Calu3 (cell line): ENCODE results near the gene H6PD. TPM values are rescaled to one million over a fixed set of nuclear protein-coding genes. Genes with fewer than 3 reads are reported as not detected.

Experiments
- BruUV-seq: library from RNA; stranded (reverse); fragments of 400-500 nt; replicated peaks from 2 replicates; lab custom pipeline; 2021; lab: Mats Ljungman, UMichigan
- CTCF ChIA-PET: fragments of 300-600 bp; sonication (Branson Sonifier 250); formaldehyde crosslinking; loops from one replicate; lab custom pipeline; 2022; ENCODE audit warnings: antibody characterized with exemption; lab: Charles Lee
- DNase-seq: peaks from one replicate; pipeline ENCODE4 v3.0.0; 2022
- H3K27ac Mint-ChIP-seq: one replicate; pipeline ENCODE4 v1.8.0; 2022; ENCODE audit warnings: mixed read lengths; ENCODE audit not compliant: unreplicated experiment
- H3K27me3 Mint-ChIP-seq: one replicate; pipeline ENCODE4 v1.8.0; 2022; ENCODE audit warnings: mixed read lengths; ENCODE audit not compliant: unreplicated experiment
- H3K36me3 Mint-ChIP-seq: one replicate; pipeline ENCODE4 v1.8.0; 2022; ENCODE audit warnings: mild to moderate bottlenecking, moderate library complexity, mixed read lengths; ENCODE audit not compliant: insufficient read depth, unreplicated experiment
- H3K4me1 Mint-ChIP-seq: one replicate; pipeline ENCODE4 v1.8.0; 2022; ENCODE audit warnings: mild to moderate bottlenecking, low read depth, mixed read lengths; ENCODE audit not compliant: unreplicated experiment
- H3K4me3 Mint-ChIP-seq: one replicate; pipeline ENCODE4 v1.8.0; 2022; ENCODE audit warnings: mild to moderate bottlenecking, low read depth, moderate library complexity, mixed read lengths; ENCODE audit not compliant: unreplicated experiment
- H3K9me3 Mint-ChIP-seq: one replicate; pipeline ENCODE4 v1.8.0; 2022; ENCODE audit warnings: low read depth, mixed read lengths; ENCODE audit not compliant: unreplicated experiment
- intact Hi-C: fragments of 100-400 bp; cut with micrococcal nuclease; formaldehyde crosslinking; loops from one replicate; pipeline ENCODE4 v1.10.0; 2022; ENCODE audit not compliant: unreplicated experiment
- total RNA-seq: library from RNA; stranded (reverse); gene quantifications from 2 replicates; pipeline ENCODE4 v1.2.3, GENCODE V29; 2022
- TF ChIP-seq, protein P1 (sequence below): fragments of 200-600 bp; IDR thresholded peaks from one replicate; pipeline ENCODE4 v1.8.0; 2022; ENCODE audit warnings: antibody characterized with exemption; ENCODE audit not compliant: unreplicated experiment

H6PD gene
- total RNA-seq, 1 experiment from 2014 or later = 18.0 TPM

DNA sequence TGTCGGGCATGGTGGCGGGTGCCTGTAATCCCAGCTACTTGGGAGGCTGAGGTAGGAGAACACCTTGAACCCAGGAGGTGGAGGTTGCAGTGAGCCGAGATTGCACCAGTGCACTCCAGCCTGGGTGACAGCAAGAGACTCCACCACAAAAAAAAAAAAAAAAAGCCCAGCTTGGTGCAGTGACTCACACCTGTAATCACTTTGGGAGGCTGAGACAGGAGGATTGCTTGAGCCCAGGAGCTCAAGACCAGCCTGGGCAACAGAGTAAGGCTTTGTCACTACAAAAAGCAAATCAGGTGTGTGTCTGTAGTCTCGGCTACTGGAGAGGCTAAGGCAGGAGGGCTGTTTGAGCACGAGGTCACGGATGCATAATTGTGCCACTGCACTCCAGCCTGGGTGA lies 5.0 kb upstream of the H6PD start:
- DNase-seq = no peak
- Mint-ChIP-seq H3K4me3 (no peak overlapping the region), H3K4me1 (peaks cover 14% of the 10 kb centered on the region), H3K27ac (no peak overlapping the region), H3K36me3 (peaks cover 6% of the 10 kb centered on the region), H3K9me3 (no peaks in the 10 kb centered on the region), H3K27me3 (peaks cover 12% of the 10 kb centered on the region)
- intact Hi-C loops = no loop called here
- no TSS peak for BruUV-seq
- TF ChIP-seq, protein P1, sequence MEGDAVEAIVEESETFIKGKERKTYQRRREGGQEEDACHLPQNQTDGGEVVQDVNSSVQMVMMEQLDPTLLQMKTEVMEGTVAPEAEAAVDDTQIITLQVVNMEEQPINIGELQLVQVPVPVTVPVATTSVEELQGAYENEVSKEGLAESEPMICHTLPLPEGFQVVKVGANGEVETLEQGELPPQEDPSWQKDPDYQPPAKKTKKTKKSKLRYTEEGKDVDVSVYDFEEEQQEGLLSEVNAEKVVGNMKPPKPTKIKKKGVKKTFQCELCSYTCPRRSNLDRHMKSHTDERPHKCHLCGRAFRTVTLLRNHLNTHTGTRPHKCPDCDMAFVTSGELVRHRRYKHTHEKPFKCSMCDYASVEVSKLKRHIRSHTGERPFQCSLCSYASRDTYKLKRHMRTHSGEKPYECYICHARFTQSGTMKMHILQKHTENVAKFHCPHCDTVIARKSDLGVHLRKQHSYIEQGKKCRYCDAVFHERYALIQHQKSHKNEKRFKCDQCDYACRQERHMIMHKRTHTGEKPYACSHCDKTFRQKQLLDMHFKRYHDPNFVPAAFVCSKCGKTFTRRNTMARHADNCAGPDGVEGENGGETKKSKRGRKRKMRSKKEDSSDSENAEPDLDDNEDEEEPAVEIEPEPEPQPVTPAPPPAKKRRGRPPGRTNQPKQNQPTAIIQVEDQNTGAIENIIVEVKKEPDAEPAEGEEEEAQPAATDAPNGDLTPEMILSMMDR = no peak
- CTCF ChIA-PET = interaction anchor here (0.6 to 0.7 kb wide), 2 partner anchors 9 to 70 kb away, joined by 3 to 9 read pairs; no protein-coding TSS in a partner anchor

DNA sequence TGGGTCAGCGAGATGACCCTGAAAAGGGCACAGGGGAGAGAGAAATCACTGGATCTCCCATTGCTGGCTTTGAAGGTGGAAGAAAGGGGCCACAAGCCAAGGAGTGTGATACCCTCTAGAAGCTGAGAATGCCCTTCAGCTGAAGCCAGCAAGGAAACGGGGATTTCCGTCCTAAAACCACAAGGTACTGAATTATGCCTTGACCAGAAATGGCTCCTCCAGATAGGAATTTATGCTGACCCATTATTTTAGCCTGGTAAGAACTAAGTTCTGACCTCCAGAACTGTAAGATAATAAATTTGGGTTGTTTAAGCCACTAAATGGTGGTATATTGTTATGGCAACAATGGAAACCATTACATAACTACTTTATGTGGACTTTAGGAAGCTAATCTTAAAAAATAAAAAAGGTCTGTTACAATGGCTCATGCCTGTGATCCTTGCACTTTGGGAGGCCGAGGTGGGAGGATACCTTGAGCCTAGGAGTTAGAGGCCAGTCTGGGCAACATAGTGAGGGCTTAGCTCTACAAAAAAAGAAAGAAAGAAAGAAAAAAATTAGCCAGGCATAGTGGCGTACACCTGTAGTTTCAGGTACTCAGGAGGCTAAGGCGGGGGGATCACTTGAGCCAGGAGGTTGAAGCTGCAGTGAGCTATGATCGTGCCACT lies 3.6 kb upstream of the H6PD start:
- TF ChIP-seq, protein P1 = no peak
- BruUV-seq = no TSS peak
- no peak overlapping the region for H3K4me3 Mint-ChIP-seq
- no peak overlapping the region for H3K27ac Mint-ChIP-seq
- no peak for DNase-seq
- H3K9me3 Mint-ChIP-seq = no peaks in the 10 kb centered on the region
- peaks cover 17% of the 10 kb centered on the region for H3K36me3 Mint-ChIP-seq
- intact Hi-C loops = no loop called here
- no peaks in the 10 kb centered on the region for H3K27me3 Mint-ChIP-seq
- CTCF ChIA-PET = interaction anchor here (0.6 kb wide), 1 partner anchor 226 kb away, joined by 3 read pairs; no protein-coding TSS in a partner anchor
- peaks cover 14% of the 10 kb centered on the region for H3K4me1 Mint-ChIP-seq

DNA sequence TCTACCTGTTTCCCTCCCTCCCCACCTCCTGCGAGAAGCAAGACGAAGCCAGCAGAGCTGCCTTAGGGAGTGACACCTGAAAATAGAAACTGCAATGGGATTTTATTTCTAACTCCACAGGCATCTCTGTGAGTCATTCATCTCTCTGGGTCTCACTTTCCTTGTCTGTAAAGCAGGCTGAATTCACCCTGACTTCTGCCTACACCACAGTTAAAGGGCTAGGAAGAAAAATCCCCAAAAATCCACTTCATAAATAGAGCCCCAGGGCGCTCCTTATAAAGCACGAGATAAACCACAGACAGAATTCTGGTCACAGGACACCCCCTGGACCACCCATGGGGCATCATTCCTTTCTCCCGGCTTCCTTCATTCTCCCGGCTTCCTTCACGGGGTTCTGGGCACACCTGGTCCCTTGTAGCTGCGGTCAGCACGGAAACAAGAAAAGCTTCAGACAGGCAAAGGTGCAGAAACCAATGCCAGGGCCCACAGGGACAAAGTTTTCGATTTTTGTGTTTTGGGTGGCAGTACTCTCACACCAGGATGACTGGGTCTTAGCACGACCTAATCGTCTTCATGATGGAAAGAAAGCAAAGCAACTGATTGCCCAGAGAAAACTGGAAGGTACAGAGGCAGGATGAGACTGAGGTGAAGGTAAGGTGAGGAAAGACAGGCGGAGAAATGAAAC lies 2.8 kb upstream of the H6PD start:
- no TSS peak for BruUV-seq
- H3K4me1 Mint-ChIP-seq = peaks cover 14% of the 10 kb centered on the region
- H3K36me3 Mint-ChIP-seq = peaks cover 17% of the 10 kb centered on the region
- H3K4me3 Mint-ChIP-seq = no peak overlapping the region
- TF ChIP-seq, protein P1 = no peak
- no peaks in the 10 kb centered on the region for H3K27me3 Mint-ChIP-seq
- DNase-seq = no peak
- H3K27ac Mint-ChIP-seq = no peak overlapping the region
- intact Hi-C loops = no loop called here
- H3K9me3 Mint-ChIP-seq = no peaks in the 10 kb centered on the region
- CTCF ChIA-PET = interaction anchor here (0.6 to 0.9 kb wide), 2 partner anchors 38 to 193 kb away, joined by 3 to 4 read pairs; no protein-coding TSS in a partner anchor

DNA sequence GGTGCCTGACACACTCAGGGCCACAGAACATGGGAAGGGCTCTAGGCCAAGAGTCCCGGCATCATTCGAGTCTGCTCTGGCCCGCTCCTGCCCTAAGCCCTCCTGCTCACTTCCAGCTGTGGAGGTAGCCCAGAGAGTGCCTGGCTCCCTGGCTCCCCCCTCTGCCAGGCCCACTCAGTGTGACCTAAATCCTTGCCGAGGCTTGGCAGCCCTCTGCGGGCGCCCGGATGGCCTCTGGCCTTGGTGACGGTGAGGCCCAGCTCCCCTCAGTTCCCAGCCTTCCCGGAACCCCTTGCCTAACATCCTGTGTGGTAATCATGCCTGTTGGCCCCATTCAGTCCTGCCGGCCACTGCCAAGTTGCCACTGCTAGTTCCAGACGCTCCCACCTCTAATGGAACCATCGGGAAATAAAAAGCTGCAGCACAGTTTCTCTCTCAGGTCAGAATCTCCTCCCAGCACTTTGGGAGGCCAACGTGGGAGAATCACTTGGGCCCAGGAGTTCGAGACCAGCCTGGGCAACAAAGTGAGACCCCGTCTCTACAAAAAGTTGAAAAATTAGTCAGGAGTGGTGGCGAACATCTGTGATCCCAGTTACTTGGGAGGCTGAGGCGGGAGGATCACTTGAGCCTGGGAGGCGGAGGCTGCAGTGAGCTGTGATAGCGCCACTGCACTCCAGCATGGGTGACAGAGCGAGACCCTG lies 1.2 kb upstream of the H6PD start:
- intact Hi-C loops = no loop called here
- no peak overlapping the region for H3K27ac Mint-ChIP-seq
- no TSS peak for BruUV-seq
- no peak for DNase-seq
- TF ChIP-seq, protein P1 = no peak
- H3K4me3 Mint-ChIP-seq = no peak overlapping the region
- H3K9me3 Mint-ChIP-seq = no peaks in the 10 kb centered on the region
- CTCF ChIA-PET = interaction anchor here (0.7 to 1.2 kb wide), 3 partner anchors 8 to 776 kb away, joined by 3 to 5 read pairs (median 4); no protein-coding TSS in a partner anchor
- peaks cover 17% of the 10 kb centered on the region for H3K36me3 Mint-ChIP-seq
- peaks cover 14% of the 10 kb centered on the region for H3K4me1 Mint-ChIP-seq
- no peaks in the 10 kb centered on the region for H3K27me3 Mint-ChIP-seq
